ENCODE measurements around the gene RPS21. TPM values are rescaled to one million over a fixed set of nuclear protein-coding genes. Genes with fewer than 3 reads are reported as not detected.

Gene RPS21
- total and polyA plus RNA-seq, 12 donors: 512 to 4,111 (median 619) TPM

- DNase-seq: peak; percentile 55 to 56
- Histone ChIP-seq H3K4me3 (peak overlapping the region in 8 of 10 donors; percentile 1 to 95 (median 89)), H3K27me3 (peaks cover 0 to 55% (median 0%) of the 10 kb centered on the region in 7 donors), H3K9me3 (no peaks in the 10 kb centered on the region), H3K36me3 (no peaks in the 10 kb centered on the region), H3K27ac (peak overlapping the region in 9 of 10 donors; percentile 38 to 99 (median 94)), H3K4me1 (peaks cover 32 to 72% (median 71%) of the 10 kb centered on the region in 9 donors)
- TF ChIP-seq, protein P1, sequence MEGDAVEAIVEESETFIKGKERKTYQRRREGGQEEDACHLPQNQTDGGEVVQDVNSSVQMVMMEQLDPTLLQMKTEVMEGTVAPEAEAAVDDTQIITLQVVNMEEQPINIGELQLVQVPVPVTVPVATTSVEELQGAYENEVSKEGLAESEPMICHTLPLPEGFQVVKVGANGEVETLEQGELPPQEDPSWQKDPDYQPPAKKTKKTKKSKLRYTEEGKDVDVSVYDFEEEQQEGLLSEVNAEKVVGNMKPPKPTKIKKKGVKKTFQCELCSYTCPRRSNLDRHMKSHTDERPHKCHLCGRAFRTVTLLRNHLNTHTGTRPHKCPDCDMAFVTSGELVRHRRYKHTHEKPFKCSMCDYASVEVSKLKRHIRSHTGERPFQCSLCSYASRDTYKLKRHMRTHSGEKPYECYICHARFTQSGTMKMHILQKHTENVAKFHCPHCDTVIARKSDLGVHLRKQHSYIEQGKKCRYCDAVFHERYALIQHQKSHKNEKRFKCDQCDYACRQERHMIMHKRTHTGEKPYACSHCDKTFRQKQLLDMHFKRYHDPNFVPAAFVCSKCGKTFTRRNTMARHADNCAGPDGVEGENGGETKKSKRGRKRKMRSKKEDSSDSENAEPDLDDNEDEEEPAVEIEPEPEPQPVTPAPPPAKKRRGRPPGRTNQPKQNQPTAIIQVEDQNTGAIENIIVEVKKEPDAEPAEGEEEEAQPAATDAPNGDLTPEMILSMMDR (IDR thresholded peaks at IDR 0.05): no peak
- 9 to 14% methylated on average over 14 to 15 of the region's 15 CpGs for WGBS, 2 donors
- intact Hi-C loops (cut with DNase I): loop anchor here in 1 of 10 donors (5.0 kb wide), 1 partner anchor 66 kb away; the partner anchor contains the start of gene ADRM1
- no peak for ATAC-seq
Measured at GRCh38 chr20:62368392-62368975, 18.4 kb upstream of the RPS21 start.

DNA sequence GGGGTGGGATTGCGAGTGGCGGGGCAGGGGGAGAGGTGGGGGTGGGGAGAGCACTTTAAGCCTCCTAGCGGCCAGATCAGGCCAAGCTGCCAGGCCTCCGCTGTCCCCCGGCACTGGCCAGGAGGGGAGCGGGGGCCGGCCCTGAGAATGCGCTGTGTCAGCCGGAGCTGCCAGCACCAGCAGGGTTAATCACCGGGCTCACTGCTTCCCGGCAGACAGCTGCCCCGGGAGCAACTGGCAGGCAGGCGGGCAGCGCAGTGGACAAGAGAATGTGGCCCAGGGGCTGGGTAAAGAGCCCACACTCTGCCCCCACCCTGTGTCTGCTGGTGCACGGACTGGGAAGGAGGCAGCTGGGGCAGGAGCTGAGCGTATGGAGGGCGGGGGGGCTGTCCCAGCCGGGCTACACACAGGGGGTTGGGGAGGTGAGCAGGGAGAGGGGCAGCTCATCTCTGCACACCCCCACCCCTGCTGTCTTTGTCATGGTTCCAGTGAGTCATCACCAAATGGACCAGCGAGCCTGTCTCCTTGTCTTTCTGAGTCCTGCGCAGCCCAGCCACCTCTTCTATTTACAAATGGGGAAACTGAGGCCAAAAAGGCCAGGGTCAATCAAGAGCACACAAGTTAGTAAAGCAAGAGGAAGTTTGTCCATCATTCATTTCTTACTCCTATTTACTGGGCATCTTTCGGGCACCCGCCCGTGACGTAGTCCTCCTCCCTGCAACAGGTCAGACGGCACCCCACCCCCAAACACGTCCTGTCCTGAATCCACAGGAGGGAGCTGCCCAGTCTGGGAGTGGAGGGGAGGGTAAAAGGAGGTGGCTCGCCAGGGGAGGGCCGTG, 17.7 kb upstream of the RPS21 start:
- H3K9me3 ChIP-seq: no peaks in the 10 kb centered on the region
- WGBS, 2 donors: 31 to 33% methylated on average over 27 to 28 of the region's 28 CpGs
- intact Hi-C loops (cut with DNase I): loop anchor here in 1 of 10 donors (5.0 kb wide), 1 partner anchor 67 kb away; the partner anchor contains the start of gene ADRM1
- peak overlapping the region in 9 of 10 donors; percentile 21 to 99 (median 60) for H3K27ac ChIP-seq
- H3K4me1 ChIP-seq: peaks cover 30 to 64% (median 64%) of the 10 kb centered on the region in 9 donors
- DNase-seq (peak in 1 of 2 donors; percentile 42), ATAC-seq (peak in 2 of 8 donors; percentile 2 to 5)
- H3K4me3 ChIP-seq: peak overlapping the region in 7 of 10 donors; percentile 15 to 95 (median 87)
- H3K27me3 ChIP-seq: peaks cover 0 to 55% (median 0%) of the 10 kb centered on the region in 7 donors
- H3K36me3 ChIP-seq: no peaks in the 10 kb centered on the region
- TF ChIP-seq, protein P1 (IDR thresholded peaks at IDR 0.05): peak; percentile 26 to 61 (median 52)

DNA sequence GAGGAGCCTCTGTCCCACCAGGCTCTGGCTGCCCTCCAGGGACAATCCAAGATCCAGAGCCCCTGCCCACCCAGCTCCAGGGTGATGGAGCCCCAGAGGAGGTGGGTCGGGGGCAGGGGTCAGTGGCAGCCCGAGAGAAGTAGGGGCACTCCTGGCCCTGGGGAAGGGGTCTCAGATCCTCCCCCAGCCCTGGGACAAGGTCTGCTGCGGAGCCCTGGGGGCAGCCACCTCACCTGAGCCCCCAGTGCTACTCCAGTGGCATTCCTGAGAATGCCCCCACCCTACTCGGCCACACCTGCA, 17.1 kb upstream of the RPS21 start:
- DNase-seq (peak in 1 of 2 donors; percentile 15), ATAC-seq (no peak)
- H3K36me3 ChIP-seq: no peaks in the 10 kb centered on the region
- no peak overlapping the region for H3K4me3 ChIP-seq
- intact Hi-C loops (cut with DNase I): loop anchor here in 2 of 10 donors (5.0 to 10.0 kb wide), 2 partner anchors 67 to 355 kb away; partner anchors contain the start of gene ADRM1 (in 1 of the 2)
- H3K9me3 ChIP-seq: no peaks in the 10 kb centered on the region
- peaks cover 0 to 53% (median 0%) of the 10 kb centered on the region in 7 donors for H3K27me3 ChIP-seq
- TF ChIP-seq, protein P1 (IDR thresholded peaks at IDR 0.05): no peak
- peaks cover 26 to 63% (median 59%) of the 10 kb centered on the region in 9 donors for H3K4me1 ChIP-seq
- peak overlapping the region in 8 of 10 donors; percentile 8 to 99 (median 38) for H3K27ac ChIP-seq
- 68 to 78% methylated on average over 4 of the region's 4 CpGs for WGBS, 2 donors

GRCh38 chr20:62370115-62370806, 16.6 kb upstream of the RPS21 start:
- intact Hi-C loops (cut with DNase I): loop anchor here in 1 of 10 donors (10.0 kb wide), 1 partner anchor 355 kb away; no protein-coding TSS in a partner anchor
- no peak overlapping the region for H3K4me3 ChIP-seq
- H3K27me3 ChIP-seq: peaks cover 0 to 48% (median 0%) of the 10 kb centered on the region in 7 donors
- 64 to 69% methylated on average over 19 of the region's 19 CpGs for WGBS, 2 donors
- H3K9me3 ChIP-seq: no peaks in the 10 kb centered on the region
- ATAC-seq: no peak
- peak; percentile 59 to 73 for DNase-seq
- H3K27ac ChIP-seq: peak overlapping the region in 8 of 10 donors; percentile 8 to 99 (median 38)
- no peaks in the 10 kb centered on the region for H3K36me3 ChIP-seq
- H3K4me1 ChIP-seq: peaks cover 21 to 63% (median 55%) of the 10 kb centered on the region in 9 donors
- TF ChIP-seq, protein P1 (IDR thresholded peaks at IDR 0.05): no peak

All from heart right ventricle (tissue), 16 donors.